NCI-H526 (cell line): Measurements from ENCODE around the gene ZNF296.

Experiments
- DNase-seq, 2 experiments: peaks; one replicate each; lab custom pipeline; 2025; lab: John Stamatoyannopoulos, UW

Gene ZNF296

DNA sequence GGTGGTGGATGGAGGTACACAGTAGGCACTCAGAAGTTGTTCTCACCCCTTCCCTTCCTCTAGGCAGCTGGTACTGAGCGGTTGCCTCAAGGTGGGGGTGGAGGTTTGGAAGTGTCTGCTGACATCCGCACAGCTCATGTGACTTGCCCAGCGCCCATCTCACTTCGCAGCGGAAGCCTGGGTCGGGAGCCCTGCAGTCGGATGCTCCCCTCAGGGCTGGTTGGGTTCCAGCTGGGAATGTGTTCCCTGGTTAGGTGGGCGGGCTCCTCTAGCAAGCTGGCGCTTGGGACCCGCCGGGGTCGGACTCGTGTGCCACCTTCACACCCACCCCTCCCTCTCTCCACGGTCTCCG, 26.9 kb upstream of the ZNF296 start:
- peak in 1 of 2 experiments; percentile 63 for DNase-seq

DNA sequence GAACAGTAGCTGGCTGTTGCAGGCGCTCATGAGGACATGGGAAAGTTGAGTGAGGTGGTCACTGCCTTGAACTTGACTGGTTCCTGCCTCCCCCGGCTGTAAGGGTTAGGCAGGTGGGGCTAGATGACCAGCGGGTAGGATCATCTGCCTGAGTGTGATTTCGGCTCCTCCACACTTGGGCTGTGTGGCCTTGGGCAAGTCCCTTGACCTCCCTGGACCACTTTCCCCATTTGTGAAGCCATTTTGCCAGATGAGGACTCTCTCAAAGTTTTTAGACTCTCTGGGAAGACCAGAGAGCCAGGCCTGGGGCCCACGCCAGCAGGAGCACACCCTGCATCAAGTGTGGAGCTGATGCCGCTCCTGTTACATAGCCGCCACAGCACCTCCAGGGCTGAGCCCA, 26.2 kb upstream of the ZNF296 start:
- DNase-seq, result no peak

DNA sequence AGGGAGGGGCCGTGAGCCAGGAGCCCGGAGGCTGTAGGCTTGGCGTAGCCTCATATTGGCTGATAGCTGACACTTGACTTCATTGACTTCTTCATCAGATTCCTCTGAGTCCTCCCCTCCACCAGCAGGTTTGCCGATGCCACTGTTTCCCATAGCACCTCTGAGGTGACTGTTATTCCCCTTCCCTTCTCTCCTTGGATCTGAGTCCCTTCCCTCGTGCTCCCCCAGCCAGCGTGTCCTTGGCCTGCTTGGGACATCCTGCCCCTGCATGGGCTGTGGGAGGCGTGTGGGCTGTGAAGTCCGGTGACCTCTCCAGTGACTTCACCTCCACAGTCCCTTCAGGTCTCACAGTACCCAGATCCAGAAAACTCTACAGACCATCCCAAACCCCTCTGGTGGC, 25.5 kb upstream of the ZNF296 start:
- DNase-seq, result no peak

DNA sequence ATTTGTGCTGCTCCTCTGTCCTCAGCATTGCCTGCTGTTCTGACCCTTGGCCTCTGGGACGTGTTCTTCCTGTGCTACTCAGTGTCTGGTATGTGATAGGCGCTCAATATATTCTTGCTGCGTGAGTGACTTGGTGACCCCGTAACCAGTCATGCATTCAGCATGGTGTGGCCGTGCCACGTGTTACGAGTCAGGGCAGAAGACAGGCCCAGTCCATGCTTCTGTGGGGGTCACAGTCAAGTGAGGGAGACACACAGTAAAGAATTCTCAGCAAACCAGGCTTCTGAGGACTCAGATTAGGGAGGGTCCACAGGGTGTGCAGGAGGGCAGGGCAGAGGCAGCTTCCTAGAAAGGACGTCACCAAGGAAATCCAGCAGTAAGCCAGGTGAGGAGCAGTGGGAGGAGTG, 24.6 kb upstream of the ZNF296 start:
- no peak for DNase-seq

DNA sequence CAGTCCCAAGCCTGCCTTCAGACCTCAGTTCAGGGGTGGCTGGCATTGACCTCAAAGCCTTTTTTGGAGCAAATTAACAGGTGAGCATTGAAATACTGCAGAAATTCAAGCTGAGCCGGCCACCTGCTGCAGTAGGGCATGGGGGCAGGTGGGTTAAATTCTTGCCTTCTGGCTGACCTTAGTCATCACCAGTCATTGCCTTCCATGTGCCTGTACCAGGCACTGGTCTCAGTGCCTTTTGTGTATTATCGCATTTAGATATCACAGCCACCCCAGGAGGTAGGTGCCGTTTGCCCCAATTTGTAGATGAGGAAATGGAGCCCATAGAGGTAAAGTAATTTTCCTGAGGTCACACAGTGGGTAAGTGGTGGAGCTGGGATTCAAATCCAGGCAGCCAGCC, 23.9 kb upstream of the ZNF296 start:
- DNase-seq, result no peak

DNA sequence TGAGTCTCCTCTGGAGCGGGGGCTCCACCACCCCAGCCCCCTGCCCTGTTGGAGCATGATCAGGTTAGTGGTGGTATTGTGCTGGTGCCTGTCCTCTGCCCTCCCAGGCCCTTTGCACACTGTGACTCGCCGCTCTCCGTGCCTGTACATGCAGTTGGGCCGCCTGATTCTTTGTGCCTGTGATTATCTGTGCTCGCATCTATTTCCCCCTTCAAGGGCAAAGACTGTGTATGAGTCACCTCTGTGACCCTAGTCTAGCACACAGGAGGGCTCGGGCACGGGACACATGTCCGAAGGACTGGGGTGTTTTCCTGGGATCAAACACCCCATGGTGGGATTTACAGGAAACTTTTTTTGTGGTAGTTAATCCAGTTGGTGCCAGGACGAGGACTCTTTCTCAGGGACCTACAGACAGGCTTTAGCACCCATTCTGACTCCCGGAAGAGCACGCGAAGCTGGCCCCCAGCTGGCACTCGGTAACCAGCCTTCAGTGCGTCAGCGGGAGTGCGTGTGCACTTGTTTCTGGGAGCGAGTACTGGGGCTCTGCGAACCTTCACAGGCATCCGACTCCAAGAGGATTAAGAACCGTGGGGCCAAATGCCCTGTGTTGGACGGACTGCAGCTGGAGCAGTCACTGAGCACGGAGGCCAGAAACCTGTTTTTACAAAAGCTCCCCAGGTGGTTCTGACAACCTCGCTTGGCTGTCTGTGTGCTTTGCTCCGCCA, 23.4 kb upstream of the ZNF296 start:
- DNase-seq, result no peak

DNA sequence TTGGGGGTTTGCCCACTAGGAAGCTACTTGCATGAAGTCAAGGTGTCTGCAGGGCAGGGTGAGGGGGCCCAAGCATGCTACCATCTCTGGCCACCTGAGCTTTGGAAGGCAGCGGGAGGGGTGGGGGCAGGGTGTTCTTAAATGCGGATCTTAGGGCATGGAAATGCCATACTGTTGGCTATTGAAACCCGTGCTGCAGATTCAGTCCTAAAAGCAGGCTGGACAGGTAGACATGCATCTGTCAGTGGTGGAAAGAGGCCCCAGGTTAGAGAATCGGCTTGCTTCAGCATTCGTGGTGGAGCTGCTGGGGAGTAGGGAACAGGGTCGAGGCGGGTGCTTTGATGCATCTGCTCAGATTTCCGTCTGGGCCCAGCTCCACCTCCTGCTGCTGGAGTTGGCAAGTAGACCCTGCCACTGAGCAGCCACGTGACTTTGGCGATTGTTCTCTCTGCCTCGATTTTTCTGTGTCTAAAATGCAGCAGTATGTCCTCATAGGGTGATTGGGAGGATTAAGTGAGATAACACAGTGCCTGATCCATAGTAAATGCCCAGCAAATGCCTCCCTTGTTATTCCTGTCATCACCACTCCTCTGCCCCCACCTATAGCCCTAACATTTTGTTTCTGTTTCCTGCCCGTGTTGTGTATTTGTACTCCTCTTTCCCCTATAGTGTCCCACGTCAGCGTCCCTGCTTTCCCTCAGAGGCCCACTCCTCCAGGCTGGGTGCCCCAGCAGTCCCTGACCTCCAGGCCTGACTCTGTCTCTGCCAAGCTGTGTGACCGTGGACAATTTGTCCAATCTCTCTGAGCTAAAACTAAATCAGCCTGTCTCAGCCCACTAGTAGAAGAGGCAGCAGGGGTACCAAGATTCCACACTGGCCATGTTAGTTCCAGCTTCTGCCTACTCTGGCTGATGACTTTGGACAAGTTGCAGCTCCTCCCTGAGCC, 22.5 kb upstream of the ZNF296 start:
- DNase-seq, result no peak

DNA sequence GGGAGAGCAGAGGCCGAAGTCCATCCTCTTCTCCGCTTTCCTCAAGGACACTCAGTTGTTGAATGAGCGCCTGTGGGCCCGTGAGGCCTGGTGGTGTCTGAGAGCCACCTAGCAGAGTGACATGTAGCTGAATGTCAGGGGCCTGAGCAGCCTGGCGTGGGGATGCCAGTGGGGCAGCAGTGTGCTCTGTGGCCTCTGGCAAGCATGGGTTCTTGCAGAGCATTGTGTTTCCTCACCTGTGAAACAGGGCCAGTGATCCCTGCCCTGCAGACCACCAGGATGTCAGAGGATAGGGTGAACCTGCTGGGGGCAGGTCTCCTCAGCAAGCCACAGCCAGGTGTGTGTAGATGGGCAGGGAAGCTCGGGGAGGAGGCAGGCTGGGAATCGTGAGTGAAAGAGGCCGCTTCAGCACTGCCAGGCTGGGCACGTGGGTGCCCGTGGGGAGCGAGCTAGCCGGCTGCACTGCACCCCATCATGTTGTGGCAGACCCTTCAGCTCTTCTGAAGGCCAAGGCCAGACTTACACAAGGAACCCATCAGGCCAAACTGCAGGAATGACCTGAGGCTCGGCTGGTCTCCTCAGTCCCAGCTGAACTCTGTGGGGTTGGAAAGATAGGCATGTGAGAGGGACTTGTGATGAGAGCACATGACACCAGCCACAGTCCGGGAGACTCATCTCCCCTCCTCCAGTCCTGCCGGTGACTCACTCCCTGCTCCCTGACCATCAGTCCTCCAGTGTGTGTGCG, 21.7 kb upstream of the ZNF296 start:
- no peak for DNase-seq

DNA sequence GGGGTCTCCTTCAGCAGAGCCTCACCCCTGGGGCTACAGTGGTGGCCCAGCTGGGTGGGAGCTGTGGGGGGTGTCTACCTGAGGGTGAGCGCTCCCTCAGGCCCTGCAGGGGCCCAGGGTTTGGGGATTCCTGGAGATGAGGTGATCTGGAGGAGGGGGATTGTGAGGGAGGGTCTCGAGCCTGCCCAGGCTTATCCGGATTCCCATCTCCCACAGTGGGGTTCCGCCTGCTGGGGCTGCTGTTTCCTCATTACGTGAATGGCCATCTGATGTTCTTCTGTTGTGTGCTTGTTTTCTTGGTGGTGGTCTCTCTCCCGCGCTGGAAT, 21.1 kb upstream of the ZNF296 start:
- DNase-seq, result no peak

DNA sequence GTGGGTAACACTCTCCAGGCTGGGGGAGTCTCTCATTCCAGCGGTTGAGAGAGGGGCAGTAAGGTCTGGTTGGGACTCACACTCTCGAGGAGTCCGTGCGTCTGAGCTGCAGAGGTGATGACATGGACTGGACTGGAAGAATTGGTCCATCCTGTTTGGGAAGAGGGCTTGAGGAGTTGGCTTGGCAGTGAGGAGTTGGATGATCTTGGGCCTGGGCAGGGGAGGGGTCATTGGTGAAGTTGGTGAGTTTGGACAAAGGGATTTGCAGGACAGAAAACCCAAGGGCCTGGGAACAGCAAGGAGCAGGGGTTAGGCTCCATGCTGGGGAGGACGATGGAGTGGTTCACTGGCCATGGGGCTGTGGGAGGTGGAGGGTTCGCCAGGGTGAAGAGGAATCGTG, 20.4 kb upstream of the ZNF296 start:
- DNase-seq, result no peak

DNA sequence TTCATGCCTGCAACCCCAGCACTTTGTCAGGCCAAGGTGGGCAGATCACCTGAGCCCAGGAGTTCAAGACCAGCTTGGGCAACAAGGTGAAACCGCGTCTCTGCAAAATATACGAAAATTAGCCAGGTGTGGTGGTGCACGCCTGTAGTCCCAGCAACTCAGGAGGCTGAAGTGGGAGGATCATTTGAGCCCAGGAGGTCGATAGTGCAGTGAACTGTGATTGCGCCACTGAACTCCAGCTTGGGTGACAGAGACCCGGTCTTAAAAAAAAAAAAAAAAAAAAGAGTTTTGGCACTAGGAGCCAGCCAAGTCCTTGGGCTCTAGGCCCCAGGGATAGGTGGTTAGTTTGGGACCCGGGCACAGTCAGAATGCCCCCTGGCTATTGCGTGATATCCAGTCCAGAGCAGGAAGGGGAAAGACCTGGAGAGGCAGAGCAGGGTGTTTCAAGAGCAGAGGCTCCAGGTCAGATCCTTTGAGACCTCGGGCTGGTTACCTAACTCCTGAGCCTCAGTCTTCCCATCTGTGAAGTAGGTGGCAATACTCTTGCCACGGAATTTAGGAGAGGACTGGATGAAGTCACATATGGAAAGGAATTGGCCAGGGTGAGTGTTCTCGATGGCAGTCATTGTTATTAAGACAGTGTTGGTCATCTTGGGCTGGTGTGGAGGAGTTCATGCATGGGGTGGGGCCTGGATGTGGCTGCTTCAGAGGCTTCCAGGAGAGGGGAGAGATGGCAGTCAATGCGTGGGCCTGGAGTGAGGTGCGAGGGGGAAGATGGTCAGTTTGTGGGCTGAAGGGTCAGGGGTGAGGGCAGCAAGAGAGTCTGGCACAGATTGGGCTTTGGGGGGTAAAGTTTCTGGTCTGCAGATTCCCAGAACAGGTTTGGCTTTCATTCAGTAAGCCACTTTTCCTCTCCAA, 19.5 kb upstream of the ZNF296 start:
- DNase-seq, result no peak

DNA sequence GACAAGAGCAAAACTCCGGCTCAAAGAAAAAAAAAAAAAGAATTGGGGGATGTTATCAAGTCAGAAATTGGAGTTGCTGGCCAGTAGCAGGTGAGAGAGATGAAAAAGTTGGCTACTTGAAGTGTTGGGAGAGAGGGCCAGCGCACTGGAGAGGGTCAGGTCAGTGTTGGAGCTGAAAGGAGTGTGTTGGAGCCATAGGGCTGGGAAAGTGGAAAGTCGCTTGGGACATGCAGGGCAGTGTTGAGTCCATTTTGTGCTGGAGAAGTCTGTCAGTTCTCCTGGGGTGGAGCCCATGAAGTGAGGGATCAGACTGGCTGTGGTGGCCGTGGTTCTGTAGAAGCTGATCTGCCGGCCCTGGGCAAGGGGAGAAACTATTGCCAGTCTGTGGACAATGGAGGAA, 18.4 kb upstream of the ZNF296 start:
- no peak for DNase-seq

DNA sequence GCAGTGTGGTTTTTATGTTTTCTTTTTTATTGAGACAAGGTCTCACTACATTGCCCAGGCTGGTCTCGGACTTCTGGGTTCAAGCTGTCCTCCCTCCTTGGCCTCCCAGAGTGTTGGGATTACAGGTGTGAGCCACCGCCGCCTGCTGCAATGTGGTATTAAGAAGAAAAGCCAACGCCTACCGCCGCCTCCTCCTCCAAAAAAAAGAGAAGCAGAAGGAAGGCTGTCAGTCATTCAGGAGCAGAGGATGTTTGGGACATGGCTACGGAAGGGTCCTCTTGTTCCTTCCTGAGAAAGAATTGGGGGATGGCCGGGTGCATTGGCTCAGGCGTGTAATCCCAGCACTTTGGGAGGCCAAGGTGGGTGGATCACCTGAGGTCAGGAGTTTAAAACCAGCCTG, 17.9 kb upstream of the ZNF296 start:
- DNase-seq, result no peak

DNA sequence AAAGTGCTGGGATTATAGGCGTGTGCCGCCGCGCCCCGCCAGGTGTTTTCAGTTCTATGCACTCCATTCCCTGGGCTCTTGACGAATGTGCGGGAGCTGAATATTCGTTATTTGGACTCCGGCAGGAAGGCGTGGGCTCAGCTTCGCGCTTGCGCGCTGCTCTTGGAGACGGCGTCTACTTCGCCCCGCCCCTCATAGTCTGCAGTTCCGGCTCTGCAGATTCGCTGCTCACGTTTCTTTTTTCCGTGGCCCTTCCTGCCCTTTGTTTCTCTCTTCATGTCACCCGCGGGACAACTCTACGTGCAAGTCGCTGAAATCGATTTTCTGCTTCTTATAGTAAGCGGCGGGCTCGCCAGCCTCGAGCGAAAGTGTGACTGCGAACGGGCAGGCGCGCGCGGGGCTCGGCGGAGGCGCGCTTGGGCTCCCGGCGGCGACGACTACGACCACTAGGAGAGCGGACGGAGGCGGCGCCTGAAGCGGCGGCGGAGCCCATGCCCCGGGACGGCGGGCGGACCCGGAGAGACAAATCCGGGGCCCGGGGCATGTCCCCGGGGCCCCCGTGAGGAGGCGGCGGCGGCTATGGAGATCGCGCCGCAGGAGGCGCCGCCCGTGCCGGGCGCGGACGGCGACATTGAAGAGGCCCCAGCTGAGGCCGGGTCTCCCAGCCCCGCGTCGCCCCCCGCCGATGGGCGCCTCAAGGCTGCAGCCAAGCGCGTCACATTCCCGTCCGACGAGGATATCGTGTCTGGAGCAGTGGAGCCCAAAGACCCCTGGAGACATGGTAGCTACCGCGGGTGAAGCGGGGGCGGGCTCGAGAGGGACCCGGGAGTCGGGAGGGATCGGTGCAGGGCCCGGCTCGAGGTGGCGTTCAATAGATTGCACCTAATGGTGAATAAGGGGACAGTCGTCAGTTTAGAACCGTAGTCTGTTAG, 16.7 kb upstream of the ZNF296 start, which contains the start of gene PPP1R37:
Gene PPP1R37, plus strand, starts transcription at position 433 of the 932 bp plus-strand sequence. Its CDS starts 147 bp downstream, at position 580.
- peak; percentile 96 to 98 for DNase-seq

DNA sequence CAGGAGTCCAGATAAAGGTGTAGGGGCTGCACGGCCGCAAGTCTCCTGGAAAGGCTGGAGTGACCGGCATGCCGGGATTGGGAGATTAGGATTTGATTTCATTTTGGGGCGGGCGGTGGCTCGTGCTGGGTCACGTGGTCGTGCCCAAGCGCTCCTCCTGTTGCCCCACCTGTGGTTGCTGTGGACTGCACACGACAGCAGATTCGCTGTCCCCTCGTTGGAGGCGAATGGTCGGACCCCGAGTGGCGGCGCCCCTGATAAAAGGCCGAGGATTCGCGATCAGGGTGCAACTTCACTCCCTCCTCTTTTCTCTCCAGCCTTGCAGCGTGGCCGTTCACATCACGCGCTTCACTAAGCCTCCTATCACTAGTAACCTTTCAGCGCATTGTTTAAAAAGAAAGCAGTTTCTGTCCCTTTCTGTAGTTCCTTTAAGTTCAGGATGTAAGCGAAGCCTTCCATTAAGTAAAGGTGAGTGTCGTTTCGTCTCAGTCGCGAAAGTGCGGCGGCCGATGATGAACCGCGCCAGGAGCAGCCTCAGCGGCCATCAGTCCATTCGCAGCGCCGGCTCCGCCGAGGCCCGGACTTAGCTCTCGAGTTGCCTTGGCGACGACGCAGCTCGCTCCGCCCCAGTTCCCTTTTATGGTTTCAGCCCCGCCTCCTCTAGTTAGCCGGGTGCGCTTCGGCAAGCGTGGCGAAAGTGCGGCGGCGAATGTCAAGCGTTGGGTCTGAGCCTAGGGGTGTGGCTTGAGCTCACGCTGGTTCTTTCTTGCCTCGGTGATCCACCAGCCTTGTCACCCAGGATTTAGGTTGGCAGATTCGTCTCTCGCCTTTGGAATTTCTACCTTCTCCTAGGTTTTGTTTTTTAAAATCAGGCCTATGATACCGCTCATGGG, 15.0 kb upstream of the ZNF296 start:
- DNase-seq, result peak; percentile 97 to 99

DNA sequence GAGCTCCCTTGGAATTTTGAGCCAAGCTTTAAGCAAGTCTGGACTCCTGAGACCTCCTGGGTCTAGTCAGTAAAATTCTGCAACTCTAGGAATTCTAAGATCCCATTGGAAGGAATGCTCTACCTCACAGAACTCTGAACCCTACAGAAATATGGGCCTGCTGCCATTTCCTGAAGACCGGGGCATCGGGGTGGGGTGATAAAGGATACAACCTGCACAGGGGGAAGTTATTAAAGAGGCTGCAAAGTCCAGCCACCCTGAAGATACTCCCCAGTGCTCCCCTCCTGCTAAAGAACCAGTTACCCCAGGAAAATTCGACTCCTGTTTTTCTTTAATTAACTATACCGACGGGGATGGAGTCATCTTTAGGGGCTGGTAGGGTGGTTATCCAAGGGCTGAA, 14.3 kb upstream of the ZNF296 start:
- no peak for DNase-seq

DNA sequence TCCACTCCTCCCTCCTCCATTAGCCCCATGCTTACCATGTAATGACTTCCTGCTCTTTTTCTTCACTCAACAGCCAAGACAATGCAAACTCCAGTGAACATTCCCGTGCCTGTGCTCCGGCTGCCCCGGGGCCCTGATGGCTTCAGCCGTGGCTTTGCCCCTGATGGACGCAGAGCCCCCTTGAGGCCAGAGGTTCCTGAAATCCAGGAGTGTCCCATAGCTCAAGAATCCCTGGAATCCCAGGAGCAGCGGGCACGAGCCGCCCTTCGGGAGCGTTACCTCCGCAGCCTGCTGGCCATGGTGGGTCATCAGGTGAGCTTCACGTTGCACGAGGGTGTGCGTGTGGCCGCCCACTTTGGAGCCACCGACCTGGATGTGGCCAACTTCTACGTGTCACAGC, 13.8 kb upstream of the ZNF296 start:
- DNase-seq, result no peak

DNA sequence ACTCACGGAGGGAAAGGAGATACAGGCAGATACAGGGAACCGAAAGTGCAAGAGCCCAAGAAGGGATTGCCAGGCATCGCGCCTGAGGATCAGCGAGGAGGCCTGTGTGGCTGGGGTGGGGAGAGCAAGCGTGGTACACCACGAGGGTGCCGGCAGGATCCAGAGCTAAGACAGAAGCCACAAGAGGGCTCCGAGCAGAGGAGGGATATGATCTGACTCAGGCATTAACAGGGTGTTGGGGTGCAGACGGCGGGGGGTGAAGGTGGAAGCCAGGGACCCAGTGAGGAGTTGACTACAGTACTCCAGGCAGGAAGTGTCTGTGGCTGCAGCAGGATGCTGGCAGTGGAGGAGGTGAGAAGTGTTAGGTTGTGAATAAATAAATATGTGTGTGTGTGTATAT, 11.3 kb upstream of the ZNF296 start:
- DNase-seq, result no peak

DNA sequence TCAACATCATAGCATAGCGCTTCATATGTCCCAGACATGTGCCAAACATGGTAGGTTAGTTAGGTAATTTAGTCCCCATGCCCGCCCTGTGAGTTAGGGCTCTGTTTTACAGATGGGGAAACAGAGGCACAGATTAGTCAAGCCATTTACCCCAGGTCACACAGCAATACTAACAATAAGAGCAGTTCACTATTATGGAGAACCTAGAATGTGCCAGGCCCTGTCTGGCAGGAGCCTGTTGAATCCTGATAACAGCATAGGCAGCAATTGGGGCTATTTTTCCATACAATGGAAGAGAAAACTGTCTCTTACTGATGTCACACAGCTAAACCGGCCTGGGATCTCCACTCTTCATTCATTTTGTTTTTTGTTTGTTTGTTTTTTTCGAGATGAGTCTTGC, 10.2 kb upstream of the ZNF296 start:
- DNase-seq, result no peak

DNA sequence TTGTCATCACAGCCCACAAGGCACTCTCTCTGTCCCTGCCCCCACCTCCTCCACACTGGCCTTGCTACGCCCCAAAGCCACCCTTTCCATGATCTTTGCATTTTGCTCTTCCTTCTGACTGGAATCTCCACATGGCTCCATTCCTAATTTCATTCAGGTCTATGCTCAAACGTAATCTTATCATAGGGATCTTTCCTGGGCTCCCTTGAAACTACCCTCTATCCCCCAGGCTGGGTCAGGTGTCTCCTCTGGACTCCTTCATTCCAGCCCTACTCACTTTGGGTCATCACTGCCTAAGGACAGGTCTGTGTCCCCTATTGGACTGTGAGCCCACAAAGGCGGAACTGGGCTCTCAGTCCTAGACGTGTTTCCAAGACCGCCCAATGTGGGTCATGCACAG, 5.9 kb upstream of the ZNF296 start:
- no peak for DNase-seq
